PFSK-1 (cell line): Measurements from ENCODE around the gene CSTF1.

Experiments used
- FOXP2 ChIP-seq: optimal IDR thresholded peaks from 2 replicates; pipeline ENCODE3; 2011; ENCODE audit warnings: borderline replicate concordance, control low read depth, inconsistent platforms; ENCODE audit not compliant: insufficient read depth; ENCODE audit errors: extremely low read length, extremely low read depth
- POLR2AphosphoS5 ChIP-seq: IDR thresholded peaks from 2 replicates; pipeline ENCODE4 v1.6.1; 2012; ENCODE audit warnings: low read depth, mild to moderate bottlenecking, control low read depth, low read length, moderate library complexity
- SIN3A ChIP-seq: IDR thresholded peaks from 2 replicates; pipeline ENCODE4 v1.6.1; 2012; ENCODE audit warnings: mild to moderate bottlenecking, low read length, moderate library complexity, borderline replicate concordance; ENCODE audit not compliant: insufficient read depth
- TAF1 ChIP-seq: IDR thresholded peaks from 2 replicates; pipeline ENCODE4 v1.6.1; 2012; ENCODE audit warnings: low read length, control low read depth, borderline replicate concordance; ENCODE audit not compliant: insufficient read depth
- TF ChIP-seq, protein P1 (sequence below), 2 experiments: IDR thresholded peaks; 2 replicates each; pipeline versions ENCODE4 v1.6.1 to v1.8.0; 2011 to 2012; ENCODE audit warnings: low read depth in 2 of 2, low read length in 2 of 2, control low read depth in 1 of 2, inconsistent platforms in 1 of 2, mild to moderate bottlenecking in 1 of 2, moderate library complexity in 1 of 2; ENCODE audit not compliant: insufficient read depth in 1 of 2

CSTF1 gene

DNA sequence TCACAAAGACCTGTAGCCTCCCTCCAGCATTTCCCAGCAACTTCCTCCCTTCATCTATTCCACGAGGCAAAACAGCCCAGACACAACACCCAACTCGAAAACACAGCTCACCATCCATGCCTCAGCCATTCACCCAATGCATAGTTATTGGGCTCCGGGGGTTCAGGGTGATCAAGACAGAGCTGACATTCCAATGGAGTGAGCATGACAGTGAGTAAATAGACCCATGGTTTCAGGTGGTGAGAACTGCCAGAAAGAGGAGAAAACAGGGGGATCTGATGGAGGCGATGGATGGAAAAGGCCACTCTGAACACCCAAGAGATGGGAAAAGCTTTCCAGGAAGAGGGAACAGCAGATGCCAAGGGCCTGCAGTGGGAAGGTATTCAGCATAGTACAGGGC, 25.5 kb downstream of the CSTF1 start:
- TF ChIP-seq FOXP2 (no peak), TAF1 (no peak), POLR2AphosphoS5 (no peak), SIN3A (no peak)
- TF ChIP-seq, protein P1, sequence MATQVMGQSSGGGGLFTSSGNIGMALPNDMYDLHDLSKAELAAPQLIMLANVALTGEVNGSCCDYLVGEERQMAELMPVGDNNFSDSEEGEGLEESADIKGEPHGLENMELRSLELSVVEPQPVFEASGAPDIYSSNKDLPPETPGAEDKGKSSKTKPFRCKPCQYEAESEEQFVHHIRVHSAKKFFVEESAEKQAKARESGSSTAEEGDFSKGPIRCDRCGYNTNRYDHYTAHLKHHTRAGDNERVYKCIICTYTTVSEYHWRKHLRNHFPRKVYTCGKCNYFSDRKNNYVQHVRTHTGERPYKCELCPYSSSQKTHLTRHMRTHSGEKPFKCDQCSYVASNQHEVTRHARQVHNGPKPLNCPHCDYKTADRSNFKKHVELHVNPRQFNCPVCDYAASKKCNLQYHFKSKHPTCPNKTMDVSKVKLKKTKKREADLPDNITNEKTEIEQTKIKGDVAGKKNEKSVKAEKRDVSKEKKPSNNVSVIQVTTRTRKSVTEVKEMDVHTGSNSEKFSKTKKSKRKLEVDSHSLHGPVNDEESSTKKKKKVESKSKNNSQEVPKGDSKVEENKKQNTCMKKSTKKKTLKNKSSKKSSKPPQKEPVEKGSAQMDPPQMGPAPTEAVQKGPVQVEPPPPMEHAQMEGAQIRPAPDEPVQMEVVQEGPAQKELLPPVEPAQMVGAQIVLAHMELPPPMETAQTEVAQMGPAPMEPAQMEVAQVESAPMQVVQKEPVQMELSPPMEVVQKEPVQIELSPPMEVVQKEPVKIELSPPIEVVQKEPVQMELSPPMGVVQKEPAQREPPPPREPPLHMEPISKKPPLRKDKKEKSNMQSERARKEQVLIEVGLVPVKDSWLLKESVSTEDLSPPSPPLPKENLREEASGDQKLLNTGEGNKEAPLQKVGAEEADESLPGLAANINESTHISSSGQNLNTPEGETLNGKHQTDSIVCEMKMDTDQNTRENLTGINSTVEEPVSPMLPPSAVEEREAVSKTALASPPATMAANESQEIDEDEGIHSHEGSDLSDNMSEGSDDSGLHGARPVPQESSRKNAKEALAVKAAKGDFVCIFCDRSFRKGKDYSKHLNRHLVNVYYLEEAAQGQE (IDR thresholded peaks at IDR 0.05; ENCODE audit: insufficient read depth in 1 of 2, low read depth in 2 of 2, low read length in 2 of 2): no peak

- TF ChIP-seq, protein P1 (IDR thresholded peaks at IDR 0.05; ENCODE audit: insufficient read depth in 1 of 2, low read depth in 2 of 2, low read length in 2 of 2): no peak
- no peak for TF ChIP-seq FOXP2
- TF ChIP-seq POLR2AphosphoS5: no peak
- TF ChIP-seq SIN3A: no peak
- no peak for TF ChIP-seq TAF1
Observed at GRCh38 chr20:56418385-56418861, 26.0 kb downstream of the CSTF1 start.

DNA sequence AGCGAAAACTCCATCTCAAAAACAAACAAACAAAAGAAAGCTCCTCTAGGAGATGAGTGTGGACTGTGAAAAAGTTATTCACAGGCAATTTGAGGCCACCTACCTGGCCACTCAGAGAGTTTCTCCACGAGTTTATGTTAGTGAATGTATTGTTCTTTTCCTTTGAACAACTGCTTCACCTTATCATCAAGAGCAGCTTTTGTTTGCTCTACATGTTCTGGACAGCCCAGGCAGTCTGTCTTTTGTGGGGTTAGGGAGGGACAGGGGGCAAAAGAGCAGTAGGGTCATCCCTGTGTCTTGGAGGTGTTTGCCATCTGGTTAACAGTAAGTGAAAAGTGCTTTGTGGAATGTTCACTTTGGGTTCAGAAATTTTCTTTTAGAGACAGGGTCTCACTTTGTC, 27.6 kb downstream of the CSTF1 start:
- TF ChIP-seq, protein P1 (IDR thresholded peaks at IDR 0.05; ENCODE audit: insufficient read depth in 1 of 2, low read depth in 2 of 2, low read length in 2 of 2): no peak
- TF ChIP-seq SIN3A (no peak), TAF1 (no peak), POLR2AphosphoS5 (no peak), FOXP2 (no peak)

- TF ChIP-seq POLR2AphosphoS5: no peak
- no peak for TF ChIP-seq FOXP2
- TF ChIP-seq, protein P1 (IDR thresholded peaks at IDR 0.05; ENCODE audit: insufficient read depth in 1 of 2, low read depth in 2 of 2, low read length in 2 of 2): no peak
- no peak for TF ChIP-seq SIN3A
- no peak for TF ChIP-seq TAF1
Observed at GRCh38 chr20:56420940-56421688, 28.7 kb downstream of the CSTF1 start.
